CD4-positive, alpha-beta T cell (primary cell): ENCODE results near the gene TESPA1. TPM values are rescaled to one million over a fixed set of nuclear protein-coding genes. Genes with fewer than 3 reads are reported as not detected.

Experiments used
- ATAC-seq: fragments of 200-7000 bp; cut with Tn5 transposase; one replicate; pipeline ENCODE4 v1.10.0; 2022; ENCODE audit warnings: mild to moderate bottlenecking; ENCODE audit not compliant: poor library complexity
- CTCF ChIA-PET: fragments of 350-600 bp; sonication (Branson Sonifier 250); formaldehyde crosslinking; loops from one replicate; lab custom pipeline; 2021; ENCODE audit warnings: antibody characterized with exemption, inconsistent platforms; lab: Charles Lee
- POLR2A ChIA-PET: fragments of 350-600 bp; sonication (Branson Sonifier 250); formaldehyde crosslinking; loops from one replicate; lab custom pipeline; 2021; ENCODE audit warnings: antibody characterized with exemption, inconsistent platforms; lab: Charles Lee
- DNase-seq, 14 experiments: peaks; one replicate each; pipeline ENCODE4 v3.0.0-alpha.2; 2013 to 2020; ENCODE audit warnings: mixed read lengths in 2 of 14
- H3K27ac ChIP-seq, 2 donors: one replicate each; pipeline versions ENCODE4 v1.5.1 to v1.7.0; 2013; ENCODE audit warnings: low read length in 2 of 2, low read depth in 1 of 2, mild to moderate bottlenecking in 1 of 2
- H3K27me3 ChIP-seq, 2 experiments: 1 replicate in 1 of 2; 2 replicates in 1 of 2; pipeline versions ENCODE4 v1.6.1 to v1.7.0; 2013; ENCODE audit warnings: low read length in 2 of 2, control low read depth in 1 of 2, mild to moderate bottlenecking in 1 of 2, moderate library complexity in 1 of 2; ENCODE audit not compliant: insufficient read depth in 2 of 2, control insufficient read depth in 1 of 2
- H3K36me3 ChIP-seq: one replicate; pipeline ENCODE4 v1.6.1; 2013; ENCODE audit warnings: low read length, control low read depth; ENCODE audit not compliant: insufficient read depth
- H3K4me1 ChIP-seq: one replicate; pipeline ENCODE4 v1.6.1; 2013; ENCODE audit warnings: low read length, control low read depth; ENCODE audit not compliant: insufficient read depth
- H3K4me3 ChIP-seq: one replicate; pipeline ENCODE4 v1.5.1; 2013; ENCODE audit warnings: mild to moderate bottlenecking, low read length, moderate library complexity
- H3K9me3 ChIP-seq, 2 experiments: 1 replicate in 1 of 2; 2 replicates in 1 of 2; pipeline versions ENCODE4 v1.6.1 to v1.7.0; 2013; ENCODE audit warnings: low read length in 2 of 2, mild to moderate bottlenecking in 2 of 2, control low read depth in 1 of 2, moderate library complexity in 1 of 2; ENCODE audit not compliant: control insufficient read depth in 1 of 2, insufficient read depth in 1 of 2
- H3K27ac Mint-ChIP-seq: one replicate; pipeline ENCODE4 v1.8.0; 2020; ENCODE audit warnings: mixed read lengths
- H3K27me3 Mint-ChIP-seq: one replicate; pipeline ENCODE4 v1.8.0; 2021; ENCODE audit warnings: mixed read lengths
- H3K36me3 Mint-ChIP-seq: one replicate; pipeline ENCODE4 v1.8.0; 2021; ENCODE audit warnings: low read depth, mixed read lengths
- H3K4me1 Mint-ChIP-seq: one replicate; pipeline ENCODE4 v1.8.0; 2021; ENCODE audit warnings: low read depth, mixed read lengths
- H3K4me3 Mint-ChIP-seq: one replicate; pipeline ENCODE4 v1.8.0; 2020; ENCODE audit warnings: mild to moderate bottlenecking, mixed read lengths
- H3K9me3 Mint-ChIP-seq: one replicate; pipeline ENCODE4 v1.8.0; 2020; ENCODE audit warnings: mixed read lengths
- intact Hi-C, 2 experiments: fragments of 100-400 bp; cut with DNase I in 1 of 2; cut with micrococcal nuclease in 1 of 2; formaldehyde crosslinking; loops; one replicate each; pipeline versions ENCODE4 v1.15.1 to v1.9.0; 2023 to 2025; cut with DNase I, micrococcal nuclease
- total RNA-seq, 174 experiments: library from RNA in 2 of 174; stranded (reverse) in 2 of 174; gene quantifications; one replicate each; pipeline ENCODE4 v1.2.3 and lab custom pipeline; 2021 to 2026
- TF ChIP-seq, protein P1 (sequence below): fragments of 200-600 bp; IDR thresholded peaks from one replicate; pipeline ENCODE4 v1.8.0; 2022; ENCODE audit warnings: antibody characterized with exemption, mild to moderate bottlenecking

The TESPA1 gene
- total RNA-seq, 2 experiments from 2014 or later: 96.3 to 98.2 TPM

DNA sequence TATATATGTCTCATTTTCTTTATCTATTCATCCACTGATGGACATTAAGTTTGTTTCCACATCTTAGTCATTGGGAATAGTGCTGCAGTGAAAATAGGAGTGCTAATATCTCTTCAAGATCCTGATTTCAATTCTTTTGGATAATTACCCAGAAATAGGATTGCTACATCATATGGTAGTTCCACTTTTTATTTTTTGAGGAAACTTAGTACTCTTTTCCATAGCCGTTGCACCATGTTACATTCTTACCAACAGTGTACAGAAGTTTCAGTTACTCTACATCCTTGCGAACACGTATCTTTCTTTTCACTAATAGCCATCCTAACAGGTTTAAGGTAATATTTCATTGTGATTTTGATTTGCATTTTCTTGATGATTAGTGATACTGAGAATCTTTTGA lies 29.8 kb downstream of the TESPA1 start:
- Histone ChIP-seq H3K4me3 (no peak overlapping the region), H3K36me3 (peaks cover 81% of the 10 kb centered on the region), H3K27ac (peak overlapping the region in 1 of 2 donors; percentile 14), H3K9me3 (no peaks in the 10 kb centered on the region), H3K4me1 (peaks cover 29% of the 10 kb centered on the region), H3K27me3 (no peaks in the 10 kb centered on the region)
- Mint-ChIP-seq H3K27ac (peak overlapping the region; percentile 75), H3K9me3 (no peaks in the 10 kb centered on the region), H3K4me3 (no peak overlapping the region), H3K4me1 (peaks cover 86% of the 10 kb centered on the region), H3K27me3 (no peaks in the 10 kb centered on the region), H3K36me3 (peaks cover 61% of the 10 kb centered on the region)
- no peak for DNase-seq
- intact Hi-C loops: loop anchor here in 1 of 2 experiments (5.0 to 10.0 kb wide), 2 partner anchors 38 to 350 kb away; no protein-coding TSS in a partner anchor
- ChIA-PET POLR2A (no interaction called here), CTCF (no interaction called here)
- TF ChIP-seq, protein P1, sequence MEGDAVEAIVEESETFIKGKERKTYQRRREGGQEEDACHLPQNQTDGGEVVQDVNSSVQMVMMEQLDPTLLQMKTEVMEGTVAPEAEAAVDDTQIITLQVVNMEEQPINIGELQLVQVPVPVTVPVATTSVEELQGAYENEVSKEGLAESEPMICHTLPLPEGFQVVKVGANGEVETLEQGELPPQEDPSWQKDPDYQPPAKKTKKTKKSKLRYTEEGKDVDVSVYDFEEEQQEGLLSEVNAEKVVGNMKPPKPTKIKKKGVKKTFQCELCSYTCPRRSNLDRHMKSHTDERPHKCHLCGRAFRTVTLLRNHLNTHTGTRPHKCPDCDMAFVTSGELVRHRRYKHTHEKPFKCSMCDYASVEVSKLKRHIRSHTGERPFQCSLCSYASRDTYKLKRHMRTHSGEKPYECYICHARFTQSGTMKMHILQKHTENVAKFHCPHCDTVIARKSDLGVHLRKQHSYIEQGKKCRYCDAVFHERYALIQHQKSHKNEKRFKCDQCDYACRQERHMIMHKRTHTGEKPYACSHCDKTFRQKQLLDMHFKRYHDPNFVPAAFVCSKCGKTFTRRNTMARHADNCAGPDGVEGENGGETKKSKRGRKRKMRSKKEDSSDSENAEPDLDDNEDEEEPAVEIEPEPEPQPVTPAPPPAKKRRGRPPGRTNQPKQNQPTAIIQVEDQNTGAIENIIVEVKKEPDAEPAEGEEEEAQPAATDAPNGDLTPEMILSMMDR: no peak
- no peak for ATAC-seq

DNA sequence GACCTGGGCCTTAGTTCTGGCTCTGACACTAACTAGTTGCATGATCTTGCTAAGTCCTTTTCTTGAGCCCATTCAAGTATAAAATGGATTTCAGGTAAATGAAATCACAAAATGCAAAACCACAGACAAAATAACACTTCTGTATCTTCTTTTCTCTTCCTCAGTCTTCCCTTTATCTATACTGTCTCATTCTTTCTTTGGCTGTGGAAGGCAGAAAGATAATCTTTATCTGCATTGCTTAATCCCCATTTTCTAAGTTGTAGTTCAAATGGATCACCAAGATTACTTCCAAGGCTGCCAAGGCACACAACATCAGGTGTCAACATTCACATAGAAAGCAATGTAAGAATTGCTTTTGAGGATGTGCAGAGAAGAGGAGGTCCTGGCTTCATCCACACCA lies 30.3 kb downstream of the TESPA1 start:
- H3K4me3 Mint-ChIP-seq: no peak overlapping the region
- no peaks in the 10 kb centered on the region for H3K9me3 Mint-ChIP-seq
- ATAC-seq (no peak), DNase-seq (no peak)
- H3K4me3 ChIP-seq: no peak overlapping the region
- TF ChIP-seq, protein P1: no peak
- H3K4me1 Mint-ChIP-seq: peaks cover 84% of the 10 kb centered on the region
- no peak overlapping the region for H3K27ac ChIP-seq
- H3K4me1 ChIP-seq: peaks cover 25% of the 10 kb centered on the region
- H3K27ac Mint-ChIP-seq: peak overlapping the region; percentile 75
- intact Hi-C loops: loop anchor here in 1 of 2 experiments (10.0 kb wide), 1 partner anchor 349 kb away; no protein-coding TSS in a partner anchor
- ChIA-PET POLR2A (no interaction called here), CTCF (interaction anchor here (0.8 kb wide), 1 partner anchor 100 kb away, joined by 3 read pairs; the partner anchor contains the start of gene MUCL1)
- H3K36me3 ChIP-seq: peaks cover 81% of the 10 kb centered on the region
- H3K27me3 Mint-ChIP-seq: no peaks in the 10 kb centered on the region
- H3K9me3 ChIP-seq: no peaks in the 10 kb centered on the region
- H3K36me3 Mint-ChIP-seq: peaks cover 55% of the 10 kb centered on the region
- no peaks in the 10 kb centered on the region for H3K27me3 ChIP-seq

DNA sequence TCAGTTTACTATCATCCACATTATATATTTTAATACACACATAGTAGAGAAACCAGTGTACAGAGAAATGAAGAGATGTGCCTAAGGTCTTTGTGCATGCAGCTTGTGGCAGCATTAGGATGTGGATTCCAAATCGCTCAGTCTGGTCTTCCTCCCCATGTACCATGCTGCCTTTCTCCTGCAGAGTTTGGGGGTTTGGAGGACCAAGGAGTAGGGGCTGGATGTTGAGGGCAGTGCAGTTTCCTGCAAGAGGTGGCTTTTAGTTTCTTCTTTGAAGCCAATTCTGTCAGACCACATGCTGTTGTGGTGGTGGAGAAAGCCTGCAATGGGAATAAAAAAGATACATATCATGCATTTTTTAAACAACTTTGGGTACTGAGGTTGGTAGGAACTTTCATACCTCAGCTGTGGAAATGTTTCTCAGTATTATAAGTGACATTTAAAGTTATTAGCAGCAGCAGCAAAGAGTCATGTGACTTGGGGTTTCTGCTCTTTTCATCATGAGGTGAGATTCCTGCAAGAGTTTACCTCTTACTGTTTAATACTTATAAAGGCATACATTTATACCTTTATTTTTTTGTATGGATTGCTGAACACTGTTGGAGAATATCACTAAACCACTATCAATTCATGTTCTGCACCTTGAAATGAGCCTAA lies 34.4 kb downstream of the TESPA1 start:
- Mint-ChIP-seq H3K4me3 (no peak overlapping the region), H3K27me3 (no peaks in the 10 kb centered on the region), H3K27ac (peak overlapping the region; percentile 86), H3K9me3 (no peaks in the 10 kb centered on the region), H3K36me3 (peaks cover 16% of the 10 kb centered on the region), H3K4me1 (peaks cover 44% of the 10 kb centered on the region)
- TF ChIP-seq, protein P1: no peak
- Histone ChIP-seq H3K4me3 (no peak overlapping the region), H3K4me1 (peaks cover 2% of the 10 kb centered on the region), H3K27me3 (no peaks in the 10 kb centered on the region), H3K27ac (no peak overlapping the region), H3K9me3 (no peaks in the 10 kb centered on the region), H3K36me3 (peaks cover 57% of the 10 kb centered on the region)
- no peak for ATAC-seq
- intact Hi-C loops: loop anchor here in 1 of 2 experiments (10.0 kb wide), 1 partner anchor 345 kb away; no protein-coding TSS in a partner anchor
- no peak for DNase-seq
- ChIA-PET POLR2A (interaction anchor here (1.6 kb wide), 1 partner anchor 35 kb away, joined by 4 read pairs; no protein-coding TSS in a partner anchor), CTCF (no interaction called here)
